LNCAP (cell line): ENCODE results near the gene GPC3.

ENCODE experiments used
- CTCF ChIP-seq: fragments of 450-650 bp; IDR thresholded peaks from 2 replicates; pipeline ENCODE4 v1.5.1; 2017; ENCODE audit warnings: mild to moderate bottlenecking

Gene GPC3

GRCh38 chrX:133921764-133922389 lies 63.5 kb downstream of the GPC3 start:
- TF ChIP-seq CTCF = peak; percentile 69

GRCh38 chrX:133921086-133921485 lies 64.3 kb downstream of the GPC3 start:
- TF ChIP-seq CTCF = no peak

- TF ChIP-seq CTCF = no peak
These were observed 67.0 kb downstream of the GPC3 start for GRCh38 chrX:133918361-133918771.

GRCh38 chrX:133916984-133917722 lies 68.2 kb downstream of the GPC3 start:
- no peak for TF ChIP-seq CTCF

- TF ChIP-seq CTCF = no peak
These were observed 71.6 kb downstream of the GPC3 start for GRCh38 chrX:133913658-133914388.

GRCh38 chrX:133913009-133913408 lies 72.4 kb downstream of the GPC3 start:
- TF ChIP-seq CTCF = no peak

- no peak for TF ChIP-seq CTCF
These were observed 73.4 kb downstream of the GPC3 start for GRCh38 chrX:133911825-133912495.
